ENCODE data around the gene FIGNL1.

FIGNL1 gene

DNA sequence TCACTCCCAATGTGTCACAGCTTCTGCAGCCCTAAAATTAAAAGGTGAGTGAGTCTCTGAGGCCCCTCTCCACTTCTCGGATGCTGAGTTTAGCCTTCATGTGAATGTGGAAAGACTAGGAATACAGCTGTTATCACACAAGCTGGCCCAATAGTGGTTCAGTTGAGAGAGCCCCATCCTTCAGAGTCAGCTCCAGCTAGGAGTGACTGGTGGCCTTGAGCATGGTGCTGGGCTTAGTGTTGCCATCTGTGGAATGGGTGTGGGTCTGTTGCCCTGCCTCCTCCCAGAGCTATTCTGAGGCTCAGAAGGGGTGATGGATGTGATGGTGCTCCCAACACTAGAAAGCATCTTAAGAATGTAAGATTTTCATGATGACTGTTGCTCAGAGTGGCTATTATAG, 55.8 kb downstream of the FIGNL1 start:
- no peaks in the 10 kb centered on the region for H3K9me3 ChIP-seq (ENCODE audit: control insufficient read depth, low read length)
- no peaks in the 10 kb centered on the region for H3K36me3 ChIP-seq (ENCODE audit: control insufficient read depth, insufficient read depth, low read length, severe bottlenecking)
- H3K27me3 ChIP-seq (replicated peaks; ENCODE audit: control insufficient read depth, insufficient read depth, low read length), result peaks cover 38% of the 10 kb centered on the region
- H3K9ac ChIP-seq (ENCODE audit: low read length), result no peak overlapping the region
- no peak for DNase-seq (ENCODE audit: low read depth)
- H3K4me1 ChIP-seq (ENCODE audit: control insufficient read depth, insufficient read depth, low read length), result no peaks in the 10 kb centered on the region
- H3K4me3 ChIP-seq (ENCODE audit: low read length), result no peak overlapping the region
